NB4 (cell line): ENCODE results near the gene ZNF423.

ENCODE experiments used
- DNase-seq: peaks from one replicate; pipeline ENCODE4 v3.0.0; 2010; ENCODE audit warnings: low read depth
- H3K4me3 ChIP-seq: one replicate; pipeline ENCODE4 v1.5.1; 2011; ENCODE audit warnings: mild to moderate bottlenecking, low read depth, low read length, moderate library complexity
- CTCF ChIP-seq: IDR thresholded peaks from one replicate; pipeline ENCODE4 v1.5.1; 2012; ENCODE audit warnings: low read depth, low read length
- MAX ChIP-seq: IDR thresholded peaks from 2 replicates; pipeline ENCODE4 v1.6.1; 2011; ENCODE audit warnings: low read depth, low read length
- MYC ChIP-seq: IDR thresholded peaks from 2 replicates; pipeline ENCODE4 v1.6.1; 2011; ENCODE audit warnings: low read depth, low read length
- POLR2A ChIP-seq: IDR thresholded peaks from 2 replicates; pipeline ENCODE4 v1.6.1; 2011; ENCODE audit warnings: mild to moderate bottlenecking; ENCODE audit not compliant: insufficient read length; ENCODE audit errors: extremely low read depth

ZNF423 gene

GRCh38 chr16:49527611-49528010 is 328.3 kb downstream of the ZNF423 start:
- no peak overlapping the region for H3K4me3 ChIP-seq

GRCh38 chr16:49526860-49527365 is 329.0 kb downstream of the ZNF423 start:
- H3K4me3 ChIP-seq, result no peak overlapping the region
- no peak for TF ChIP-seq MAX
- no peak for TF ChIP-seq POLR2A
- no peak for TF ChIP-seq CTCF
- TF ChIP-seq MYC, result no peak
- no peak for DNase-seq

More at GRCh38 chr16:49527611-49528010, 328.3 kb downstream of the ZNF423 start:
- TF ChIP-seq POLR2A (no peak), CTCF (peak; percentile 8)
- DNase-seq, result no peak

- DNase-seq, result no peak
- TF ChIP-seq CTCF (no peak), MYC (no peak), POLR2A (no peak), MAX (no peak)
- H3K4me3 ChIP-seq, result no peak overlapping the region
Measured at GRCh38 chr16:49524947-49525315, 331.0 kb downstream of the ZNF423 start.

GRCh38 chr16:49524216-49524946 is 331.5 kb downstream of the ZNF423 start:
- no peak for DNase-seq
- TF ChIP-seq POLR2A (no peak), CTCF (no peak), MYC (no peak), MAX (no peak)
- no peak overlapping the region for H3K4me3 ChIP-seq

GRCh38 chr16:49523435-49524159 is 332.3 kb downstream of the ZNF423 start:
- no peak overlapping the region for H3K4me3 ChIP-seq
- TF ChIP-seq MYC, result no peak
- TF ChIP-seq MAX, result no peak
- no peak for TF ChIP-seq POLR2A
- no peak for TF ChIP-seq CTCF
- no peak for DNase-seq
